Measurements from ENCODE around the gene OR4S1.
"Not testable (repeated sequence)": the region's sequence is repeated elsewhere in the genome, so short reads cannot be mapped to it uniquely, and the experiment has no call there.

Gene OR4S1

GRCh38 chr11:48305923-48306322 is at the start of gene OR4S1:
TSS of gene OR4S1 (plus strand) at chr11:48306223. CDS start at chr11:48306223, 0 bp downstream.
- no peak for DNase-seq

- no peak for DNase-seq
Observed at GRCh38 chr11:48261600-48261999, 44.4 kb upstream of the OR4S1 start.

GRCh38 chr11:48263423-48263911 is 42.6 kb upstream of the OR4S1 start, which contains the start of gene OR4X1:
TSS of gene OR4X1 (plus strand) at chr11:48263861. CDS start at chr11:48263861, 0 bp downstream.
- no peak for DNase-seq

GRCh38 chr11:48270621-48271020 is 35.4 kb upstream of the OR4S1 start:
- DNase-seq = no peak

DNA sequence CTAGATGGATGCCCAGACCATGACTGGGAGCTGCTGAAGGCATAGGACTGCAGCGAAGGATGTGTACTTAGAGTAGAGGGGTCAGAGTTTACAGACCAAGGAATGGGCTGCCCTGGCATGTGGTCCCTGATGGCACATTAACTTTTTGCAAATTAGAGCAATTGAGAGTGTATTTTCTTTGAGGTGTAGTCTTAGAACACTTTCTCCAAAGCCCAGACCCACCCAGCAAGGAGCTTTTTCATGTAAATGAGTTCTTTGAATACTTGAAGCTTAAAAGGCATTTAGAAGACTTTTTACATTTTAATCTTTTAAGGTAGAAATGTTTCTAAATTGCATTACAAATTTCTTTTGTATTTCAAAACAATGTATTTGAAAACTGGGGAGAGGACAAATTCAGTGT is 33.4 kb upstream of the OR4S1 start:
- DNase-seq = no peak

DNA sequence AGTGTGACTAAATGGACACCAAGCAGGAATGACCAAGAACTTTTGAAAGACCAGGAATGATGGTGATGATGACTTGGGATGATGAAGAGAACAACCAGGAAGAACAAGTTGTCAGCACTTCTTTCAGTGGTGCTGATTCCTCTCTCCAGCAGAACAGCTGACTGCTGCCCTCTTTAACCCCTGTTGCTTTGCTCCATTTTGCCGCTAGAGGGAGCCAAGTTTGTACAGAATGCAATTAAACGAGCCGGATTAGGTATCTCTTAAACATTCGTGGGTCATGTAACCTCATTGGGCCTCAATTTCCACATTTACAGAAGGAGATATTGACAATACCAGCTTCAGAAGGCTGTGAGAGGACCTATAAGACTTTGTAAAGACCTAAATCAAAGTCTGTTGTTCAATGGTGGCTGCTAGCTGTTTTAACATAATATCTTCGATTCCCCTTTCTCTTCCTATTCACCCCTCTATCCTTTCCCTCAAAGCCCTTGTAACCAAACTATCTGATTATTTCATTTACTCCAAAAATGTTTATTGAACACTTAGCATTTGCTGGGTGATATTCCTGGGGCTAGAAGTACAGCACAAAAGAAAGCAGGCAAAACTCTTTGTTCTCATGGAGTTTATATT is 1.9 kb downstream of the OR4S1 start:
- peak; percentile 31 to 54 for DNase-seq

DNA sequence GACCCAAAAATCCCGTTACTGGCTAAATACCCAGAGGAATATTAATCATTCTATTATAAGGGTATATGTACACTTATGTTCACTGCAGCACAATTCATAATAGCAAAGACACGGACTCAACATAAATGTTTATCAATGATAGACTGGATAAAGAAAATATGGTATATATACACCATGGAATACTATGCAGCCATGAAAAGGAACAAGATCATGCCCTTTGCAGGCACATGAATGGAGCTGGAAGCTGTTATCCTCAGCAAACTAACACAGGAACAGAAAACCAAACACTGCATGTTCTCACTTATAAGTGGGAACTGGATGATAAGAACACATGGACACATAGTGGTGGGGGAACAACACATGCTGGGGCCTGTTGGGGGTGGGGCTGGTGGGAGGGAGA is 7.6 kb downstream of the OR4S1 start:
- not testable (repeated sequence) for DNase-seq

DNA sequence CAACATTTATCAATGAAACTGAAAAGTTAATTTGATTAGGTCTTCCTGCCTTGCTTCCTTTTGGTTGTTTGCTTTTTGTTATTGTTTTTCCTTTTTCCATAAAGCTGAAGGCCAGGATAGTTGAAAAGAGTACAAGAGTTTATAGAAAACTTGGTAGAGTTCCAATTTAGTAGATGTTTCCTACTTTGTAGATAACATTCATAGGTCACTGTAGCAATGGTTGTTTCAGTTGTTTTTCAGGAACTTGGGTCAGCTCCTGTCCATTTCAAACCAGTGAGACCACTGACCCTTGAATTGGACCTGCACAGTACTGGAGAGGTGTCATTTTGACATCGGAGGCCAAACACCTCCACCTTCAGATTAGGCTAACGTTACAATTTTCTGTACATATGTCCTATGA is 13.8 kb downstream of the OR4S1 start:
- not testable (repeated sequence) for DNase-seq

- DNase-seq = not testable (repeated sequence)
Observed at GRCh38 chr11:48324620-48325019, 18.6 kb downstream of the OR4S1 start, which contains the start of gene OR4C3. TSS of gene OR4C3 (plus strand) at chr11:48324920. CDS start at chr11:48325022, 102 bp downstream.

DNA sequence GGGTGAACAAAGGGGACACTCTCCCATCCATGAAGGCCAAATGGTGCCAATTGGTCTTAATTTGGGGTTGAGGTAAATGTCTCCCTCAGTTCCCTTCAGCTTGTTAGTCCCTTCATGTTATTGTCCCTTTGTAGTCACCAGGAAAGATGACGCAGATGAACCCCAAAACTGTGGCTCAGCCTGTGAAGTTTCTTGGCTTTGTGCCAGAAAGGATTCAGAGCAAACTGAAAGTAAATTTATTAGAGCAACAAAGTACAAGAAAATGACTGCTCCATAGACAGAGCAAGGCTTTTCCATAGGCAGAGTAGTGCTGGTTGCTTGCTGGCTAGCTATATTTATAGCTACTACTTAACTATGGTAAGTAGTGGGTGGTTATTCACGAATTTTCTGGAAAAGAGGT is 35.4 kb downstream of the OR4S1 start:
- DNase-seq = no peak

GRCh38 chr11:48342505-48342904 is 36.5 kb downstream of the OR4S1 start:
- DNase-seq = not testable (repeated sequence)

- DNase-seq = not testable (repeated sequence)
Observed at GRCh38 chr11:48346286-48346685, 40.3 kb downstream of the OR4S1 start.

DNA sequence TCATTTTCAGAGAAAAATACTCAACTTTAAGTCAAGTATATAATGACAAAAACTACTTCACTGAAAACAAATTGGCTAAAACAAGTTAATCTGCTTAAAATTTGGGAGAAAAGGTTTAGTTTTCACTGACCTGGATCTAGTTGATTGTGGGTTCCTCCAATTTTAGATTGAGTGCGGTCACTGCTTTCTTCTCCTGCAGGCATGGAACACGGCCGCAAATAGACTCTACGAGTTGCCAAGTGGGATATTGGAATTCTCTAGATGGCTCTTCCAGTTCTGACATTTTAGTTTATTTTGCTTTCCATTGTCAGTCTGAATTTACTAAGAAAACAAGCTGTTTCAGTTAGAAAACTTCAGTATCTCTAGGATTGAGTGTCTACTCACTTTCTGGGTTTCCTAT is 48.0 kb downstream of the OR4S1 start:
- DNase-seq = no peak

DNA sequence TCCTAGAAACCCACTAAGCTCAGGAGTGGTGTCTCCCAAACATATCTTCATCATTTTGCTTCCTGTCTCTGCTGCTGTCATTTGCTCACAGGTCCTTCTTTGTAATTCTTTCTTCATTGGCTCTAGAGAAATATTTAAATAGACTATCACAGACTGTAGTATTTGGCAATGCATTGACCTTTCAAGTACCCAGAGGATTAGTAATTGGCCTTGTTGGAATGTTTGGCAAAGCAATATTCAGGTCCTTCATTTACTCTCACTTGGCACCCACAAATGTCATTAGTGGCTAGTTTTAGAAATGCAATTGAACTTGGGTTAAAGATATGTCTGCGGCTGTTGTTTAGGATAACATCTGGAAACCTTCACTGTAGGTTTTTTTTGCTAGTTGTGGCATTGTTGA is 48.7 kb downstream of the OR4S1 start:
- no peak for DNase-seq

Data from SW 1271 (cell line).